A673 (cell line): ENCODE measurements around the gene HFM1. TPM values are rescaled to one million over a fixed set of nuclear protein-coding genes. Genes with fewer than 3 reads are reported as not detected.

Experiments
- BruUV-seq: library from RNA; stranded (reverse); fragments of 400-500 nt; replicated peaks from 2 replicates; lab custom pipeline; 2021; lab: Mats Ljungman, UMichigan
- CTCF ChIA-PET: fragments of 300-600 bp; sonication (Branson Sonifier 250); formaldehyde crosslinking; loops from one replicate; lab custom pipeline; 2022; ENCODE audit warnings: antibody characterized with exemption; lab: Charles Lee
- POLR2A ChIA-PET: fragments of 300-600 bp; sonication (Branson Sonifier 250); formaldehyde crosslinking; loops from one replicate; lab custom pipeline; 2022; ENCODE audit warnings: antibody characterized with exemption; ENCODE audit not compliant: low non-redundant PET; lab: Charles Lee
- DNase-seq: peaks from one replicate; pipeline ENCODE4 v3.0.0-alpha.2; 2015; ENCODE audit warnings: low spot score
- H3K27ac ChIP-seq: fragments of 200-600 bp; sonication (generic); 2 replicates; pipeline ENCODE4 v1.5.1; 2016; ENCODE audit warnings: mixed run types, low read depth, mild to moderate bottlenecking, mixed read lengths, antibody characterized with exemption, low read length; ENCODE audit not compliant: poor library complexity, severe bottlenecking
- H3K27me3 ChIP-seq: fragments of 200-600 bp; sonication (generic); replicated peaks from 2 replicates; pipeline ENCODE4 v1.6.1; 2017; ENCODE audit warnings: mixed run types, low read depth, mild to moderate bottlenecking, mixed read lengths, antibody characterized with exemption, low read length; ENCODE audit not compliant: insufficient read depth, poor library complexity
- H3K36me3 ChIP-seq: fragments of 200-600 bp; sonication (generic); 2 replicates; pipeline ENCODE4 v1.6.1; 2016; ENCODE audit warnings: mixed run types, mild to moderate bottlenecking, mixed read lengths, antibody characterized with exemption, low read length; ENCODE audit not compliant: insufficient read depth, poor library complexity, severe bottlenecking
- H3K4me1 ChIP-seq: fragments of 200-600 bp; sonication (generic); 2 replicates; pipeline ENCODE4 v1.6.1; 2017; ENCODE audit warnings: mixed run types, mild to moderate bottlenecking, mixed read lengths, antibody characterized with exemption, low read length; ENCODE audit not compliant: insufficient read depth, poor library complexity, severe bottlenecking
- H3K4me3 ChIP-seq: fragments of 200-600 bp; sonication (generic); 2 replicates; pipeline ENCODE4 v1.5.1; 2016; ENCODE audit warnings: low read depth, mixed run types, mild to moderate bottlenecking, mixed read lengths, low read length; ENCODE audit not compliant: poor library complexity, severe bottlenecking
- H3K9me3 ChIP-seq: fragments of 200-600 bp; sonication (generic); 2 replicates; pipeline ENCODE4 v1.6.1; 2016; ENCODE audit warnings: mixed run types, low read depth, mild to moderate bottlenecking, mixed read lengths, antibody characterized with exemption, low read length; ENCODE audit not compliant: poor library complexity, severe bottlenecking
- EZH2 ChIP-seq: fragments of 200-600 bp; sonication (generic); IDR thresholded peaks from 2 replicates; pipeline ENCODE4 v1.6.1; 2017; ENCODE audit warnings: borderline replicate concordance, low read depth, mild to moderate bottlenecking, mixed read lengths, antibody characterized with exemption, low read length; ENCODE audit not compliant: poor library complexity, severe bottlenecking
- intact Hi-C: fragments of 100-400 bp; cut with micrococcal nuclease; formaldehyde crosslinking; loops from one replicate; pipeline ENCODE4 v1.10.0; 2022; ENCODE audit not compliant: unreplicated experiment
- total RNA-seq: library from RNA; stranded (reverse); gene quantifications from 2 replicates; pipeline ENCODE4 v1.2.3, GENCODE V29; 2021
- TF ChIP-seq, protein P1 (sequence below): fragments of 300-800, 200-600 bp; sonication (generic); conservative IDR thresholded peaks from 2 replicates; pipeline ENCODE4 v1.5.1; 2017; ENCODE audit warnings: low read depth, mild to moderate bottlenecking, antibody characterized with exemption, low read length, moderate library complexity, mixed read lengths

The HFM1 gene
- total RNA-seq, 1 experiment from 2014 or later = 0.69 TPM

DNA sequence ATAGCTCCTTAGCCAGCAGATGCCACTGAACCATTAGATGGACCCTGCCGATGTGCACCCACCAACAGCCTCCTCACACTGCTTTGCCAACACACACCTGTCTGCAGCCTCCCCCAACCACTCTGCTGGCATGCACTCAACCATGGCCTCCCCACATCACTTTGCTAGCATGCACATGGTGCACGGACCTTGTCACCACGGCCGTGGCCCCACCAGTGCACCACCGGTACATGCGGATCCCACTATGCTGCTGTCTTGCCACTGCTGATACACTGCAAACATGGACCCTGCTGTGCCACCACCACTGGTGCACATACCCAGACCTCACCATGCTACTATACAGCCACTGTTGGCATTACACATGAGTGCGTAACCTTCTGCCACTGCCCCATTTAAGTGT lies 66.1 kb downstream of the HFM1 start:
- intact Hi-C loops = no loop called here
- no peak for DNase-seq
- TF ChIP-seq EZH2 = no peak
- TF ChIP-seq, protein P1, sequence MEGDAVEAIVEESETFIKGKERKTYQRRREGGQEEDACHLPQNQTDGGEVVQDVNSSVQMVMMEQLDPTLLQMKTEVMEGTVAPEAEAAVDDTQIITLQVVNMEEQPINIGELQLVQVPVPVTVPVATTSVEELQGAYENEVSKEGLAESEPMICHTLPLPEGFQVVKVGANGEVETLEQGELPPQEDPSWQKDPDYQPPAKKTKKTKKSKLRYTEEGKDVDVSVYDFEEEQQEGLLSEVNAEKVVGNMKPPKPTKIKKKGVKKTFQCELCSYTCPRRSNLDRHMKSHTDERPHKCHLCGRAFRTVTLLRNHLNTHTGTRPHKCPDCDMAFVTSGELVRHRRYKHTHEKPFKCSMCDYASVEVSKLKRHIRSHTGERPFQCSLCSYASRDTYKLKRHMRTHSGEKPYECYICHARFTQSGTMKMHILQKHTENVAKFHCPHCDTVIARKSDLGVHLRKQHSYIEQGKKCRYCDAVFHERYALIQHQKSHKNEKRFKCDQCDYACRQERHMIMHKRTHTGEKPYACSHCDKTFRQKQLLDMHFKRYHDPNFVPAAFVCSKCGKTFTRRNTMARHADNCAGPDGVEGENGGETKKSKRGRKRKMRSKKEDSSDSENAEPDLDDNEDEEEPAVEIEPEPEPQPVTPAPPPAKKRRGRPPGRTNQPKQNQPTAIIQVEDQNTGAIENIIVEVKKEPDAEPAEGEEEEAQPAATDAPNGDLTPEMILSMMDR = no peak
- H3K27me3 ChIP-seq = no peaks in the 10 kb centered on the region
- H3K36me3 ChIP-seq = no peaks in the 10 kb centered on the region
- H3K4me1 ChIP-seq = no peaks in the 10 kb centered on the region
- no peak overlapping the region for H3K27ac ChIP-seq
- CTCF ChIA-PET = no interaction called here
- BruUV-seq = no TSS peak
- H3K4me3 ChIP-seq = no peak overlapping the region
- POLR2A ChIA-PET = no interaction called here
- H3K9me3 ChIP-seq = no peaks in the 10 kb centered on the region

DNA sequence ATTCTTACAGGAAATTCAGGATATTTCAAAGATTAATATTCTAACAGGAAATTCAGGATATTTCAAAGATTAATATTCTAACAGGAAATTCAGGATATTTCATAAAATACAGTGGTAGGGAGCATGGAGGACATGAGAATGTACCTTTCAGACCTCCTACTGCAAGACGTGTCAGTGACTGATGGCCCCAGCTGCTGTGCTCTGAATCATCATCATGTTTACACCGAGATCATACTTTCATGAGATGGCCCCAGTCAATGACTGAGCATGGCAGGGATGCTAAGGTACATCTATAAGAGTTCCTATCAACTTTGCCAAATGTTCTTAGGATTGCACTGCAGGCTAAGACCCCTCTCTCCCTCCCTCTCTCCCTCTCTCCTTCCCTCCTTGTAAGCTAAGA lies 69.0 kb downstream of the HFM1 start:
- no peak overlapping the region for H3K4me3 ChIP-seq
- no peak overlapping the region for H3K27ac ChIP-seq
- DNase-seq = no peak
- no peaks in the 10 kb centered on the region for H3K36me3 ChIP-seq
- no peaks in the 10 kb centered on the region for H3K9me3 ChIP-seq
- H3K4me1 ChIP-seq = no peaks in the 10 kb centered on the region
- CTCF ChIA-PET = no interaction called here
- H3K27me3 ChIP-seq = no peaks in the 10 kb centered on the region
- intact Hi-C loops = no loop called here
- TF ChIP-seq, protein P1 = no peak
- TF ChIP-seq EZH2 = no peak
- BruUV-seq = no TSS peak
- POLR2A ChIA-PET = interaction anchor here (0.6 kb wide), 1 partner anchor 314 kb away, joined by 4 read pairs; the partner anchor contains the start of gene ZNF644

DNA sequence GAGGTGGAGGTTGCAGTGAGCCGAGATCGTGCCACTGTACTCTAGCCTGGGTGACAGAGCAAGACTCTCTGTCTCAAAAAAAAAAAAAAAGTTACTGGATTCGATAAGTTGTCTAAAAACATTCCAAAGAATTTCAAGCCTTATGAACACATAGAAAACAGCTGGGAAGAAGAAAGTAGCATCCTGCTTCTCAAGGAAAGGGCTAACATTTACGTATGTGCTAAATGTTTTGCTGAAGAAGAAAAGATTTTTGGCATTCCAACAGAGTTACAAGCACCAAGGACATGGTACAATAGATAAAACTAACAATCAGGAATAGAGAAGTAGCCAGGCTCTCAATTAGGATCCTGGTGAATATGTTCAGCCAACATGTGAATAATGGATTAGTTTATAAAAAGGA lies 69.8 kb downstream of the HFM1 start:
- Histone ChIP-seq H3K27me3 (no peaks in the 10 kb centered on the region), H3K36me3 (no peaks in the 10 kb centered on the region), H3K9me3 (no peaks in the 10 kb centered on the region), H3K4me3 (no peak overlapping the region), H3K27ac (no peak overlapping the region), H3K4me1 (no peaks in the 10 kb centered on the region)
- ChIA-PET CTCF (no interaction called here), POLR2A (interaction anchor here (0.6 kb wide), 1 partner anchor 611 kb away, joined by 6 read pairs; no protein-coding TSS in a partner anchor)
- TF ChIP-seq EZH2 = no peak
- TF ChIP-seq, protein P1 = no peak
- no peak for DNase-seq
- intact Hi-C loops = no loop called here
- no TSS peak for BruUV-seq
